Measurements from ENCODE around the gene CGRRF1.

DNA sequence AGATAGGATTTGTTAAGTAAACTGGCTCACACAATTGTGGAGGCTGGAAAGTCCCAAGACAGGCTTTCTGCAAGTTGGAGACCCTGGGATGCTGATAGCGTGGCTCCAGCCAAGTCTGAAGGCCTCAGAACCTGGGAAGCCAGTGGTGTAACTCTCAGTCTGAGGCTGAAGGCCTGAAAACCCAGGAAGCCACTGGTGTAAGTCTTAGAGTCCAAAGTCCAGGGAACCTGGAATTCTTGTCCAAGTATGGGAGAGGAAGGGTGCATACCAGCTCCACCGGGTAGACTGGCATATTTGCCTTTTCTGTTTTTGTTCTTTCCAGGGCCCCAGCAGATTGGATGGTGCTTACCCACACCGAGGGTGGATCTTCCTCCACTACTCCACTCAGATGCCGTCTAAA is 39.0 kb upstream of the CGRRF1 start:
- TF ChIP-seq, protein P1, sequence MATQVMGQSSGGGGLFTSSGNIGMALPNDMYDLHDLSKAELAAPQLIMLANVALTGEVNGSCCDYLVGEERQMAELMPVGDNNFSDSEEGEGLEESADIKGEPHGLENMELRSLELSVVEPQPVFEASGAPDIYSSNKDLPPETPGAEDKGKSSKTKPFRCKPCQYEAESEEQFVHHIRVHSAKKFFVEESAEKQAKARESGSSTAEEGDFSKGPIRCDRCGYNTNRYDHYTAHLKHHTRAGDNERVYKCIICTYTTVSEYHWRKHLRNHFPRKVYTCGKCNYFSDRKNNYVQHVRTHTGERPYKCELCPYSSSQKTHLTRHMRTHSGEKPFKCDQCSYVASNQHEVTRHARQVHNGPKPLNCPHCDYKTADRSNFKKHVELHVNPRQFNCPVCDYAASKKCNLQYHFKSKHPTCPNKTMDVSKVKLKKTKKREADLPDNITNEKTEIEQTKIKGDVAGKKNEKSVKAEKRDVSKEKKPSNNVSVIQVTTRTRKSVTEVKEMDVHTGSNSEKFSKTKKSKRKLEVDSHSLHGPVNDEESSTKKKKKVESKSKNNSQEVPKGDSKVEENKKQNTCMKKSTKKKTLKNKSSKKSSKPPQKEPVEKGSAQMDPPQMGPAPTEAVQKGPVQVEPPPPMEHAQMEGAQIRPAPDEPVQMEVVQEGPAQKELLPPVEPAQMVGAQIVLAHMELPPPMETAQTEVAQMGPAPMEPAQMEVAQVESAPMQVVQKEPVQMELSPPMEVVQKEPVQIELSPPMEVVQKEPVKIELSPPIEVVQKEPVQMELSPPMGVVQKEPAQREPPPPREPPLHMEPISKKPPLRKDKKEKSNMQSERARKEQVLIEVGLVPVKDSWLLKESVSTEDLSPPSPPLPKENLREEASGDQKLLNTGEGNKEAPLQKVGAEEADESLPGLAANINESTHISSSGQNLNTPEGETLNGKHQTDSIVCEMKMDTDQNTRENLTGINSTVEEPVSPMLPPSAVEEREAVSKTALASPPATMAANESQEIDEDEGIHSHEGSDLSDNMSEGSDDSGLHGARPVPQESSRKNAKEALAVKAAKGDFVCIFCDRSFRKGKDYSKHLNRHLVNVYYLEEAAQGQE (IDR thresholded peaks at IDR 0.05; ENCODE audit: insufficient read depth in 1 of 2, low read depth in 2 of 2, low read length in 2 of 2), result no peak
- TF ChIP-seq POLR2AphosphoS5 (IDR thresholded peaks at IDR 0.05; ENCODE audit: low read depth, low read length) (no peak), SIN3A (IDR thresholded peaks at IDR 0.05; ENCODE audit: borderline replicate concordance, insufficient read depth, low read length) (no peak), FOXP2 (optimal IDR thresholded peaks at IDR 0.05; ENCODE audit: borderline replicate concordance, extremely low read depth, extremely low read length, insufficient read depth) (no peak), TAF1 (IDR thresholded peaks at IDR 0.05; ENCODE audit: borderline replicate concordance, insufficient read depth, low read length) (no peak)

Data from PFSK-1 (cell line).